ENCODE results near the gene PPDPF.

The PPDPF gene

GRCh38 chr20:63566395-63567135 lies 46.0 kb downstream of the PPDPF start:
- TF ChIP-seq CTCF (IDR thresholded peaks at IDR 0.05; ENCODE audit: low read depth, low read length, missing control alignments), result no peak
- H3K4me3 ChIP-seq (ENCODE audit: low read depth, low read length), result no peak overlapping the region
- DNase-seq (ENCODE audit: low read depth), result no peak

- H3K4me3 ChIP-seq (ENCODE audit: low read depth, low read length), result no peak overlapping the region
- TF ChIP-seq CTCF (IDR thresholded peaks at IDR 0.05; ENCODE audit: low read depth, low read length, missing control alignments), result no peak
Measured at GRCh38 chr20:63567136-63567385, 46.5 kb downstream of the PPDPF start.

GRCh38 chr20:63567386-63568169 lies 47.0 kb downstream of the PPDPF start:
- peak; percentile 63 for DNase-seq (ENCODE audit: low read depth)
- TF ChIP-seq CTCF (IDR thresholded peaks at IDR 0.05; ENCODE audit: low read depth, low read length, missing control alignments), result no peak
- H3K4me3 ChIP-seq (ENCODE audit: low read depth, low read length), result no peak overlapping the region

More at GRCh38 chr20:63567136-63567385, 46.5 kb downstream of the PPDPF start:
- no peak for DNase-seq (ENCODE audit: low read depth)

GRCh38 chr20:63568170-63568981 lies 47.8 kb downstream of the PPDPF start:
- no peak for DNase-seq (ENCODE audit: low read depth)
- peak overlapping the region; percentile 28; the same call in 1 of the 2 replicates for H3K4me3 ChIP-seq (ENCODE audit: low read depth, low read length)
- TF ChIP-seq CTCF (IDR thresholded peaks at IDR 0.05; ENCODE audit: low read depth, low read length, missing control alignments), result no peak

- H3K4me3 ChIP-seq (ENCODE audit: low read depth, low read length), result no peak overlapping the region
- no peak for TF ChIP-seq CTCF (IDR thresholded peaks at IDR 0.05; ENCODE audit: low read depth, low read length, missing control alignments)
- DNase-seq (ENCODE audit: low read depth), result no peak
Measured at GRCh38 chr20:63568986-63569949, 48.7 kb downstream of the PPDPF start.
